ENCODE results near the gene GPC4. TPM values are rescaled to one million over a fixed set of nuclear protein-coding genes. Genes with fewer than 3 reads are reported as not detected.
A peak's percentile ranks its signal among the peaks of the same experiment; 100 is the strongest.

The GPC4 gene
- total and polyA plus RNA-seq, 4 donors: 0.23 to 1.3 (median 0.71) TPM

DNA sequence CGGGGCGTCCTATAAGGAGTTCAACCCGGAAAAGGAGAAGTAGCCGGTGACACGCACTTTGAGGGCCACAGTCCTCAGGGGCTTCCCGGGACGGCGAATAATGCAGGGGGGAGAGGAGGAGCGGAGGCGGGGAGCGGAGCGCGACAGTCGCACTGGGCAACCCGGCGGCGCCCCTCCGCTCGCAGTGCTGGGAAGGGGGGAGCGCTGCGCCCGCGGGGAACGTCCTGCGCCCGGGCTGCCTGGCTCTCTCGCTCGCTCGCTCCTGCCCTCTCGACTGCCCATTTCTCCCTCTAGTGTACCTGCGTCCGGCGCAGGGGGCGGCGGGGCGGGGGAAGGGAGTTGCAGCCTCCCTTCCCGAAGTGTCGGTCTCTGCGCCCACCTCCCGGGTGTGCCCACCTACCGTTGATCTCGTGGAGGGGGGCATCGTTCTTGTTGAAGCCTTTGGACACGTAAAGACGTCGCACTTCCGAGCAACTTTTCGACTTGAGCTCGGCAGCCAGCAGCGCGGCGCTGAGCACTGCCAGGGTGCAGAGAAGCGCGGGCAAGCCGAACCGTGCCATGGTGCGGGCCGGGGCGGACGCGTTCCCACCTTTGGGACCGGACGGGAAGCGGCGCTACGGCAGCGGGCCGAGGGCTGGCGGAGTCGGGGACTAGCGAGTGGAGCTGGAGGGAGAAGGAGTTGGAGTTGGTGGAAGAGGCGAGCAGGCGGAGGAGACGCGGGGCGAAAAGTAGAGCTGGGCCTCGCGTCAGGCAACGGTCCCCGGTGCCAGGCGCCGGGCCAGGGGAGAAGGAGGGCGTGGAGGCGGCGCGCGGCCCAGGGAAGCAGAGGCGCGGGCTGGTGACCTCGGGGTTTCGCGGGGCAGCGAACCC is 648 bp downstream of the GPC4 start:
- no peak overlapping the region for H3K9ac ChIP-seq (ENCODE audit: low read depth in 1 of 2, low read length in 2 of 2)

GRCh38 chrX:133413218-133413925 is 1.9 kb downstream of the GPC4 start:
- no peak overlapping the region for H3K27ac ChIP-seq (ENCODE audit: low read depth in 1 of 2, low read length in 2 of 2)
- H3K36me3 ChIP-seq (ENCODE audit: control insufficient read depth in 4 of 4, insufficient read depth in 3 of 4, low read depth in 1 of 4, low read length in 3 of 4): no peaks in the 10 kb centered on the region
- TF ChIP-seq, protein P1, sequence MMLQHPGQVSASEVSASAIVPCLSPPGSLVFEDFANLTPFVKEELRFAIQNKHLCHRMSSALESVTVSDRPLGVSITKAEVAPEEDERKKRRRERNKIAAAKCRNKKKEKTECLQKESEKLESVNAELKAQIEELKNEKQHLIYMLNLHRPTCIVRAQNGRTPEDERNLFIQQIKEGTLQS (IDR thresholded peaks at IDR 0.05): no peak
- TF ChIP-seq RAD21 (IDR thresholded peaks at IDR 0.05): no peak
- no peak for TF ChIP-seq FOXA2 (IDR thresholded peaks at IDR 0.05)
- TF ChIP-seq, protein P2, sequence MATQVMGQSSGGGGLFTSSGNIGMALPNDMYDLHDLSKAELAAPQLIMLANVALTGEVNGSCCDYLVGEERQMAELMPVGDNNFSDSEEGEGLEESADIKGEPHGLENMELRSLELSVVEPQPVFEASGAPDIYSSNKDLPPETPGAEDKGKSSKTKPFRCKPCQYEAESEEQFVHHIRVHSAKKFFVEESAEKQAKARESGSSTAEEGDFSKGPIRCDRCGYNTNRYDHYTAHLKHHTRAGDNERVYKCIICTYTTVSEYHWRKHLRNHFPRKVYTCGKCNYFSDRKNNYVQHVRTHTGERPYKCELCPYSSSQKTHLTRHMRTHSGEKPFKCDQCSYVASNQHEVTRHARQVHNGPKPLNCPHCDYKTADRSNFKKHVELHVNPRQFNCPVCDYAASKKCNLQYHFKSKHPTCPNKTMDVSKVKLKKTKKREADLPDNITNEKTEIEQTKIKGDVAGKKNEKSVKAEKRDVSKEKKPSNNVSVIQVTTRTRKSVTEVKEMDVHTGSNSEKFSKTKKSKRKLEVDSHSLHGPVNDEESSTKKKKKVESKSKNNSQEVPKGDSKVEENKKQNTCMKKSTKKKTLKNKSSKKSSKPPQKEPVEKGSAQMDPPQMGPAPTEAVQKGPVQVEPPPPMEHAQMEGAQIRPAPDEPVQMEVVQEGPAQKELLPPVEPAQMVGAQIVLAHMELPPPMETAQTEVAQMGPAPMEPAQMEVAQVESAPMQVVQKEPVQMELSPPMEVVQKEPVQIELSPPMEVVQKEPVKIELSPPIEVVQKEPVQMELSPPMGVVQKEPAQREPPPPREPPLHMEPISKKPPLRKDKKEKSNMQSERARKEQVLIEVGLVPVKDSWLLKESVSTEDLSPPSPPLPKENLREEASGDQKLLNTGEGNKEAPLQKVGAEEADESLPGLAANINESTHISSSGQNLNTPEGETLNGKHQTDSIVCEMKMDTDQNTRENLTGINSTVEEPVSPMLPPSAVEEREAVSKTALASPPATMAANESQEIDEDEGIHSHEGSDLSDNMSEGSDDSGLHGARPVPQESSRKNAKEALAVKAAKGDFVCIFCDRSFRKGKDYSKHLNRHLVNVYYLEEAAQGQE (IDR thresholded peaks at IDR 0.05): no peak
- no peak for TF ChIP-seq GABPA (IDR thresholded peaks at IDR 0.05 in 1 of 2, conservative IDR thresholded peaks at IDR 0.05 in 1 of 2)
- no peak for TF ChIP-seq SP1 (IDR thresholded peaks at IDR 0.05)
- TF ChIP-seq HNF4A (conservative IDR thresholded peaks at IDR 0.05): no peak
- TF ChIP-seq, protein P3, sequence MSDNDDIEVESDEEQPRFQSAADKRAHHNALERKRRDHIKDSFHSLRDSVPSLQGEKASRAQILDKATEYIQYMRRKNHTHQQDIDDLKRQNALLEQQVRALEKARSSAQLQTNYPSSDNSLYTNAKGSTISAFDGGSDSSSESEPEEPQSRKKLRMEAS (IDR thresholded peaks at IDR 0.05): no peak
- no peak for TF ChIP-seq JUND (IDR thresholded peaks at IDR 0.05)
- TF ChIP-seq EGR1 (IDR thresholded peaks at IDR 0.05; ENCODE audit: low read depth in 2 of 2): no peak
- DNase-seq (ENCODE audit: low spot score): no peak
- H3K4me3 ChIP-seq (ENCODE audit: low read depth in 1 of 3, low read length in 3 of 3): peak overlapping the region in 1 of 3 donors; percentile 22
- H3K4me1 ChIP-seq (ENCODE audit: control insufficient read depth in 4 of 4, insufficient read depth in 4 of 4, low read length in 3 of 4): peaks cover 3 to 14% (median 4%) of the 10 kb centered on the region in 4 donors
- peaks cover 0 to 5% (median 1%) of the 10 kb centered on the region in 4 donors for H3K27me3 ChIP-seq (ENCODE audit: control insufficient read depth in 4 of 4, insufficient read depth in 4 of 4, low read length in 3 of 4)
- no peak overlapping the region for H3K9ac ChIP-seq (ENCODE audit: low read depth in 1 of 2, low read length in 2 of 2)
- WGBS: 8% methylated on average over 38 of the region's 38 CpGs
- peaks cover 0 to 2% (median 0%) of the 10 kb centered on the region in 4 donors for H3K9me3 ChIP-seq (ENCODE audit: control insufficient read depth in 4 of 4, low read length in 3 of 4)

More for the DNA sequence above, 648 bp downstream of the GPC4 start:
- H3K4me3 ChIP-seq (ENCODE audit: low read depth in 1 of 3, low read length in 3 of 3): peak overlapping the region in 2 of 3 donors; percentile 26 to 45
- WGBS: 1% methylated on average over 90 of the region's 93 CpGs
- peaks cover 0 to 5% (median 1%) of the 10 kb centered on the region in 4 donors for H3K27me3 ChIP-seq (ENCODE audit: control insufficient read depth in 4 of 4, insufficient read depth in 4 of 4, low read length in 3 of 4)
- TF ChIP-seq RXRA (IDR thresholded peaks at IDR 0.05) (no peak), ZBTB33 (IDR thresholded peaks at IDR 0.05) (no peak), YY1 (IDR thresholded peaks at IDR 0.05) (no peak)
- TF ChIP-seq, protein P1 (IDR thresholded peaks at IDR 0.05): no peak
- H3K36me3 ChIP-seq (ENCODE audit: control insufficient read depth in 4 of 4, insufficient read depth in 3 of 4, low read depth in 1 of 4, low read length in 3 of 4): no peaks in the 10 kb centered on the region
- H3K9me3 ChIP-seq (ENCODE audit: control insufficient read depth in 4 of 4, low read length in 3 of 4): peaks cover 0 to 3% (median 0%) of the 10 kb centered on the region in 4 donors
- H3K4me1 ChIP-seq (ENCODE audit: control insufficient read depth in 4 of 4, insufficient read depth in 4 of 4, low read length in 3 of 4): peaks cover 3 to 14% (median 4%) of the 10 kb centered on the region in 4 donors
- H3K27ac ChIP-seq (ENCODE audit: low read depth in 1 of 2, low read length in 2 of 2): no peak overlapping the region
- no peak for DNase-seq (ENCODE audit: low spot score)
